ENCODE results near the gene EDN1. TPM values are rescaled to one million over a fixed set of nuclear protein-coding genes. Genes with fewer than 3 reads are reported as not detected.

The EDN1 gene
- total and polyA plus RNA-seq, 5 donors from 2014 or later, result 1.1 TPM; not detected in 4

DNA sequence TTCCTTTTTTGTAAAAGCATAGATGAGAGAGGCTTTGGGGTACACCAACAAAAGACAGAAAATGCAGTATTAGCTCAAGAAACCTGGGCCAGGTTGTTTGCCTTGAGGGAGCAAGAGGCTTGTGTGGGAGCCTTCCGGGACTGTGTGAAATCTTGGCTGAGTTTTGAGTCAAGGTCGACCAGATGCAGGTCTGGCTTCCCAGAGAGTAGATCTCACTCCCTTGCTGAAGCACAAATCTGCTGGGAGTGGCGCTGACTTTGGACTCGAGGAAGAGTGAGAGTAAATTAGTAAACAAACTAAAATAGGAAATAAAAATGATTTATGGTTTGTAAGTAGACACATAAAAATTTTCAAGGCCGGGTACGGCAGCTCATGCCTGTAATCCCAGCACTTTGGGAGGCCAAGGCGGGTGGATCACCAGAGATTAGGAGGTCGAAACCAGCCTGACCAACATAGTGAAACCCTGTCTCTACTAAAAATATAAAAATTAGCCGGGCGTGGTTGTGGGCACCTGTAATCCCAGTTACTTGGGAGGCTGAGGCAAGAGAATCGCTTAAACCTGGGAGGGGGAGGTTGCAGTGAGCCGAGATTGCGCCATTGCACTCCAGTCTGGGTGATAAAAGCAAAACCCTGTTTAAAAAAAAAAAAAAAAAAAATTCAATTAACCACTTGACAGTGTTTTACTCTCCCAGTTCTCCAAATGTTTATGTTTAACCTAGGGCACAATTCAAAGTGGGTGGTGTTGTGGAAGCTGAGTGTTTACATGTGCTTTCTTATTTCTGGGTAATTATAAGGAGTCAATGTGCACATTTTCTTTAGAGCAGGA, 27.7 kb upstream of the EDN1 start:
- H3K27ac Mint-ChIP-seq, result no peak overlapping the region
- peaks cover 0 to 7% (median 0%) of the 10 kb centered on the region in 7 donors for H3K9me3 Mint-ChIP-seq
- H3K4me1 Mint-ChIP-seq, result no peaks in the 10 kb centered on the region
- H3K27me3 Mint-ChIP-seq, result peaks cover 42% of the 10 kb centered on the region
- no peak for ATAC-seq (ENCODE audit: low read depth in 2 of 2)
- H3K36me3 ChIP-seq (ENCODE audit: control insufficient read depth, insufficient read depth, low read length), result no peaks in the 10 kb centered on the region
- no peak overlapping the region for H3K4me3 ChIP-seq (ENCODE audit: low read depth, low read length)
- no peaks in the 10 kb centered on the region for H3K9me3 ChIP-seq (ENCODE audit: control insufficient read depth in 2 of 2, low read length in 2 of 2)
- no peak for DNase-seq
- H3K4me3 Mint-ChIP-seq, result no peak overlapping the region
- H3K27ac ChIP-seq (ENCODE audit: insufficient read depth, low read length, poor library complexity, severe bottlenecking), result no peak overlapping the region
- no peaks in the 10 kb centered on the region for H3K4me1 ChIP-seq (ENCODE audit: control insufficient read depth, insufficient read depth, low read length, poor library complexity, severe bottlenecking)
- peaks cover 15% of the 10 kb centered on the region for H3K27me3 ChIP-seq (ENCODE audit: control insufficient read depth, insufficient read depth, low read length)
- H3K36me3 Mint-ChIP-seq, result no peaks in the 10 kb centered on the region

DNA sequence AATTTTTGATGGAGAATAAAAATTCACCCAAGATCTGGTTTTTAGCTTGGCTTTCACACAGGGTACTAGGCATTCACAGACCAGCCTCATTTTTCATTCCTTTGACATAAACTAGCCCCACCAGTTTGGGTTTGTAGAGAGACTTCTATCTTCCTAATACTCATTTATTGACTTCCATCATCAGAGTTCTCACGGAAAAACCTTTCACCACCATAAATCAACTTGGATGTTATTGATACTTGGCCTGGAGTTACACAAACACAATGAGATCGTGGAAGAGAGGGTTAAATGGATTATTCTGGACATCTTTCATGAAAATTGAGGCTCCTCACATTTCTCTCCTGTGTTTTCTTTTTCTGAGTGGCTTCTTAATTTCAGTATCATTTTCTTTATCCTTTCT, 26.8 kb upstream of the EDN1 start:
- H3K4me3 Mint-ChIP-seq, result no peak overlapping the region
- H3K36me3 Mint-ChIP-seq, result no peaks in the 10 kb centered on the region

DNA sequence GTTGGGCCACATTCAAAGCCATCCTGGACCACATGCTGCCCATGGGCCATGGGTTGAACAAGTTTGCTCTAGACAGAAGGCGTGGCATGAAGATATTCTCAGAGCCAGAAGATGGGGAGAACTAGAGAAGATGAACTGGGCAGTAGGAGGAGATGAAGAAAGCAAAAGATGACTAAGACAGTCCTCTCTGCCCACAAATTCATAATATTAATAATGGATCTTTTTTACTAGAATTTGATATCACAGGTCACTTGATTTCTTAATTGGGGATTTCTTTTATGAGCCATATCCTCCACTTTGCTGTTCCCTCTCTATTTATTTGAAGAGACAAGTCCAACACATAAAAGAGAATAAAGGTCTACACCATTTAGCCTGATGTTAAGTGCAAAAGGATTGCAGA, 25.5 kb upstream of the EDN1 start:
- H3K27me3 ChIP-seq (ENCODE audit: control insufficient read depth, insufficient read depth, low read length), result peaks cover 15% of the 10 kb centered on the region
- Mint-ChIP-seq H3K36me3 (no peaks in the 10 kb centered on the region), H3K9me3 (peaks cover 0 to 7% (median 0%) of the 10 kb centered on the region in 7 donors), H3K27ac (no peak overlapping the region), H3K27me3 (peaks cover 51% of the 10 kb centered on the region), H3K4me3 (no peak overlapping the region), H3K4me1 (no peaks in the 10 kb centered on the region)
- no peak for ATAC-seq (ENCODE audit: low read depth in 2 of 2)
- no peaks in the 10 kb centered on the region for H3K4me1 ChIP-seq (ENCODE audit: control insufficient read depth, insufficient read depth, low read length, poor library complexity, severe bottlenecking)
- H3K27ac ChIP-seq (ENCODE audit: insufficient read depth, low read length, poor library complexity, severe bottlenecking), result no peak overlapping the region
- H3K9me3 ChIP-seq (ENCODE audit: control insufficient read depth in 2 of 2, low read length in 2 of 2), result no peaks in the 10 kb centered on the region
- H3K4me3 ChIP-seq (ENCODE audit: low read depth, low read length), result no peak overlapping the region
- DNase-seq, result no peak
- H3K36me3 ChIP-seq (ENCODE audit: control insufficient read depth, insufficient read depth, low read length), result no peaks in the 10 kb centered on the region

More for the DNA sequence above, 26.8 kb upstream of the EDN1 start:
- no peaks in the 10 kb centered on the region for H3K9me3 ChIP-seq (ENCODE audit: control insufficient read depth in 2 of 2, low read length in 2 of 2)
- Mint-ChIP-seq H3K4me1 (no peaks in the 10 kb centered on the region), H3K27me3 (peaks cover 38% of the 10 kb centered on the region), H3K27ac (no peak overlapping the region), H3K9me3 (peaks cover 0 to 7% (median 0%) of the 10 kb centered on the region in 7 donors)
- no peak overlapping the region for H3K27ac ChIP-seq (ENCODE audit: insufficient read depth, low read length, poor library complexity, severe bottlenecking)
- no peaks in the 10 kb centered on the region for H3K4me1 ChIP-seq (ENCODE audit: control insufficient read depth, insufficient read depth, low read length, poor library complexity, severe bottlenecking)
- no peak overlapping the region for H3K4me3 ChIP-seq (ENCODE audit: low read depth, low read length)
- DNase-seq (no peak), ATAC-seq (ENCODE audit: low read depth in 2 of 2) (no peak)
- H3K27me3 ChIP-seq (ENCODE audit: control insufficient read depth, insufficient read depth, low read length), result peaks cover 15% of the 10 kb centered on the region
- H3K36me3 ChIP-seq (ENCODE audit: control insufficient read depth, insufficient read depth, low read length), result no peaks in the 10 kb centered on the region

DNA sequence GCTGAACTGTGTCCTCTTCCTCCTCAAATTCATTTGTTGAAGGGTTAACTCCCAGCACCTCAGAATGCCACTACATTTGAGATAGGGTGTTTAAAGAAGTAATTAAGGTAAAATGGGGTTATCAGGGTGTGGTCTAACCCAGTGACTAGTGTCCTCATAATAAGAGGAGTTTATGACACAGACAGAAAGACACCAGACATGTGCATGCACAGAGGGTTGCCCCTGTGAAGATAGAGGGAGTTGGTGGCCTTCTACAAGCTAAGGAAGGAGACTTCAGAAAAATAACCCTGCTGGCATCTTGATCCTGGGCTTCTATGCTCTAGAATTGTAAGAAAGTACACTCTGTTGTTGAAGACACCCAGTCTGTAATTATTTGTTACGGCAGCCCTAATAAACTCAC, 24.9 kb upstream of the EDN1 start:
- no peaks in the 10 kb centered on the region for H3K36me3 ChIP-seq (ENCODE audit: control insufficient read depth, insufficient read depth, low read length)
- no peak overlapping the region for H3K27ac Mint-ChIP-seq
- DNase-seq (no peak), ATAC-seq (ENCODE audit: low read depth in 2 of 2) (no peak)
- H3K27me3 ChIP-seq (ENCODE audit: control insufficient read depth, insufficient read depth, low read length), result peaks cover 14% of the 10 kb centered on the region
- peaks cover 0 to 7% (median 0%) of the 10 kb centered on the region in 7 donors for H3K9me3 Mint-ChIP-seq
- H3K4me1 Mint-ChIP-seq, result no peaks in the 10 kb centered on the region
- H3K4me3 ChIP-seq (ENCODE audit: low read depth, low read length), result no peak overlapping the region
- peaks cover 53% of the 10 kb centered on the region for H3K27me3 Mint-ChIP-seq
- no peak overlapping the region for H3K4me3 Mint-ChIP-seq
- H3K36me3 Mint-ChIP-seq, result no peaks in the 10 kb centered on the region
- no peaks in the 10 kb centered on the region for H3K9me3 ChIP-seq (ENCODE audit: control insufficient read depth in 2 of 2, low read length in 2 of 2)
- no peak overlapping the region for H3K27ac ChIP-seq (ENCODE audit: insufficient read depth, low read length, poor library complexity, severe bottlenecking)
- H3K4me1 ChIP-seq (ENCODE audit: control insufficient read depth, insufficient read depth, low read length, poor library complexity, severe bottlenecking), result no peaks in the 10 kb centered on the region

DNA sequence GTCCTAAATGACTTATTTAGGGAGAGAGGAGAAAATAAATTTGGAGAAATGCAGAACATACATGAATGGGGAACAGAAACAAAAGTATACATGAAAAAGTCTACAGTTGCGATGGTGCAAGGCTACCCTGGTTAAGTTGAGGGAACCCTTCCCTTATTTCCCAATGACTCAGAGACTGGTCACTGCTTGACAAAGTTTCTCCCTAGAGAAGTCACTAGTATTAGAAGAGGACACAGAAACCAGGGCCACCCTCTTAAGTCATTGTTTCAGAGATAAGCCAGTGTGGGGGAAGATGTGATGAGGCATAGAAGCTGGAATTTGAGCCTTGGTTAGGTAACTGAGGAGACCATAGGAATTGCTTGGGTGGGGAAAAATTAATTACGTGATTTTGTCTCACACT, 24.4 kb upstream of the EDN1 start:
- H3K36me3 Mint-ChIP-seq, result no peaks in the 10 kb centered on the region
- no peak for ATAC-seq (ENCODE audit: low read depth in 2 of 2)
- H3K4me3 ChIP-seq (ENCODE audit: low read depth, low read length), result no peak overlapping the region
- DNase-seq, result no peak
- no peak overlapping the region for H3K4me3 Mint-ChIP-seq
- no peaks in the 10 kb centered on the region for H3K36me3 ChIP-seq (ENCODE audit: control insufficient read depth, insufficient read depth, low read length)
- no peak overlapping the region for H3K27ac ChIP-seq (ENCODE audit: insufficient read depth, low read length, poor library complexity, severe bottlenecking)
- H3K4me1 ChIP-seq (ENCODE audit: control insufficient read depth, insufficient read depth, low read length, poor library complexity, severe bottlenecking), result no peaks in the 10 kb centered on the region
- peaks cover 0 to 2% (median 0%) of the 10 kb centered on the region in 4 donors for H3K4me1 Mint-ChIP-seq
- peaks cover 0 to 7% (median 0%) of the 10 kb centered on the region in 7 donors for H3K9me3 Mint-ChIP-seq
- H3K27me3 Mint-ChIP-seq, result peaks cover 50% of the 10 kb centered on the region
- no peaks in the 10 kb centered on the region for H3K9me3 ChIP-seq (ENCODE audit: control insufficient read depth in 2 of 2, low read length in 2 of 2)
- peaks cover 12% of the 10 kb centered on the region for H3K27me3 ChIP-seq (ENCODE audit: control insufficient read depth, insufficient read depth, low read length)
- H3K27ac Mint-ChIP-seq, result no peak overlapping the region

DNA sequence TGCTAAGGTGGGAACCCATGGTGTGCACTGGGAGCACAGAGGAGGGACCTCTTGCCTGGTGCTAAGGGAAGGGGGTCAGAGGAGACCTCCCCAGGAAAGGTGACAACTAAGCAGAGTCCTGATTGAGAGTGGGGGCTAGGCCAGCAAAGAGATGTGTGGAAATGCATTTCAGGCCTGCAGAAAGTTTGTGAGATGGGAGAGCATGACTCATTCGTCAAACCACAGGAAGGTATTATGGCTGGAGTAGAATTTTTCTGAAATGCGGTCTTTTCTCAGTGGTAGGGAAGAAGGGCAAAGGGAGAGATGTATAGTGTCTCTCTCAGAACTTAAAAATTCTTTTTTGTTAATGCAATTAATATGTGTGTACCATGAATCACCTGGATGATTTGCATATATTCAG, 23.6 kb upstream of the EDN1 start:
- H3K9me3 ChIP-seq (ENCODE audit: control insufficient read depth in 2 of 2, low read length in 2 of 2), result peaks cover 1 to 3% of the 10 kb centered on the region in 2 experiments
- no peaks in the 10 kb centered on the region for H3K36me3 ChIP-seq (ENCODE audit: control insufficient read depth, insufficient read depth, low read length)
- no peak overlapping the region for H3K4me3 Mint-ChIP-seq
- no peak overlapping the region for H3K4me3 ChIP-seq (ENCODE audit: low read depth, low read length)
- DNase-seq, result no peak
- H3K9me3 Mint-ChIP-seq, result peaks cover 0 to 5% (median 0%) of the 10 kb centered on the region in 7 donors
- no peaks in the 10 kb centered on the region for H3K4me1 ChIP-seq (ENCODE audit: control insufficient read depth, insufficient read depth, low read length, poor library complexity, severe bottlenecking)
- H3K36me3 Mint-ChIP-seq, result no peaks in the 10 kb centered on the region
- peaks cover 12% of the 10 kb centered on the region for H3K27me3 ChIP-seq (ENCODE audit: control insufficient read depth, insufficient read depth, low read length)
- peaks cover 0 to 4% (median 0%) of the 10 kb centered on the region in 4 donors for H3K4me1 Mint-ChIP-seq
- H3K27ac ChIP-seq (ENCODE audit: insufficient read depth, low read length, poor library complexity, severe bottlenecking), result no peak overlapping the region
- H3K27me3 Mint-ChIP-seq, result peaks cover 44% of the 10 kb centered on the region
- no peak overlapping the region for H3K27ac Mint-ChIP-seq
- ATAC-seq (ENCODE audit: low read depth in 2 of 2), result no peak

DNA sequence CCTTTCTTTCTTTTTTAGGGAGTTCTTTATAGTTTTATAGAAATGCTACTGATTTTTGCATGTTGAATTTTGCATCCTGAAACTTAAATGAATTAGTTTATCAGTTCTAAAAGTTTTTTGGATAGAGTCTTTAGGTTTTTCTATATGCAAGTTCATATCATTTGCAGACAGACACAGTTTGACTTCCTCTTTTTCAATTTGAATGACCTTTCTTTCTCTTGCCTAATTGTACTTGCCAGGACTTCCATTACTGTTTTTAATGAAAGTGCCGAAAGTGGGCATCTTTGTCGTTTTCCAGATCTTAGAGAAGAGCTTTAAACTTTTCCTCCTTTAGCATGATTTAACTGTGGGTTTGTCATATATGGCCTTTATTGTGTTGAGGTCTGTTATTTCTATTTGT, 21.1 kb upstream of the EDN1 start:
- H3K27me3 Mint-ChIP-seq, result peaks cover 36% of the 10 kb centered on the region
- H3K36me3 Mint-ChIP-seq, result no peaks in the 10 kb centered on the region
- no peak overlapping the region for H3K4me3 Mint-ChIP-seq
- H3K36me3 ChIP-seq (ENCODE audit: control insufficient read depth, insufficient read depth, low read length), result no peaks in the 10 kb centered on the region
- H3K4me1 ChIP-seq (ENCODE audit: control insufficient read depth, insufficient read depth, low read length, poor library complexity, severe bottlenecking), result no peaks in the 10 kb centered on the region
- no peak overlapping the region for H3K27ac ChIP-seq (ENCODE audit: insufficient read depth, low read length, poor library complexity, severe bottlenecking)
- H3K9me3 Mint-ChIP-seq, result peaks cover 0 to 8% (median 4%) of the 10 kb centered on the region in 7 donors
- H3K9me3 ChIP-seq (ENCODE audit: control insufficient read depth in 2 of 2, low read length in 2 of 2), result peaks cover 8 to 9% of the 10 kb centered on the region in 2 experiments
- no peak for ATAC-seq (ENCODE audit: low read depth in 2 of 2)
- peaks cover 0 to 4% (median 0%) of the 10 kb centered on the region in 4 donors for H3K4me1 Mint-ChIP-seq
- no peak for DNase-seq
- H3K27ac Mint-ChIP-seq, result no peak overlapping the region
- peaks cover 9% of the 10 kb centered on the region for H3K27me3 ChIP-seq (ENCODE audit: control insufficient read depth, insufficient read depth, low read length)
- H3K4me3 ChIP-seq (ENCODE audit: low read depth, low read length), result no peak overlapping the region

All from CD4-positive, CD25-positive, alpha-beta regulatory T cell (primary cell).